Effector memory CD4-positive, alpha-beta T cell (primary cell): Measurements from ENCODE around the gene PLCB1.

Experiments
- DNase-seq, 3 donors: peaks; one replicate each; pipeline ENCODE4 v3.0.0-alpha.2; 2020
- H3K27ac ChIP-seq: 2 replicates; pipeline ENCODE4 v1.7.0; 2013; ENCODE audit warnings: mild to moderate bottlenecking, low read length, moderate library complexity; ENCODE audit not compliant: insufficient read depth, poor library complexity, severe bottlenecking
- H3K27me3 ChIP-seq: replicated peaks from 2 replicates; pipeline ENCODE4 v1.7.0; 2013; ENCODE audit warnings: mild to moderate bottlenecking, low read length; ENCODE audit not compliant: insufficient read depth, control insufficient read depth, poor library complexity, severe bottlenecking
- H3K36me3 ChIP-seq: 2 replicates; pipeline ENCODE4 v1.7.0; 2013; ENCODE audit warnings: mild to moderate bottlenecking, low read length, moderate library complexity; ENCODE audit not compliant: control insufficient read depth, insufficient read depth
- H3K4me1 ChIP-seq: 2 replicates; pipeline ENCODE4 v1.7.0; 2013; ENCODE audit warnings: low read length, mild to moderate bottlenecking; ENCODE audit not compliant: control insufficient read depth, insufficient read depth, poor library complexity, severe bottlenecking
- H3K4me3 ChIP-seq: 2 replicates; pipeline ENCODE4 v1.7.0; 2013; ENCODE audit warnings: low read length, low read depth, mild to moderate bottlenecking; ENCODE audit not compliant: insufficient read depth, poor library complexity, severe bottlenecking
- H3K9me3 ChIP-seq: 2 replicates; pipeline ENCODE4 v1.7.0; 2013; ENCODE audit warnings: mild to moderate bottlenecking, low read length, moderate library complexity; ENCODE audit not compliant: control insufficient read depth

The PLCB1 gene

DNA sequence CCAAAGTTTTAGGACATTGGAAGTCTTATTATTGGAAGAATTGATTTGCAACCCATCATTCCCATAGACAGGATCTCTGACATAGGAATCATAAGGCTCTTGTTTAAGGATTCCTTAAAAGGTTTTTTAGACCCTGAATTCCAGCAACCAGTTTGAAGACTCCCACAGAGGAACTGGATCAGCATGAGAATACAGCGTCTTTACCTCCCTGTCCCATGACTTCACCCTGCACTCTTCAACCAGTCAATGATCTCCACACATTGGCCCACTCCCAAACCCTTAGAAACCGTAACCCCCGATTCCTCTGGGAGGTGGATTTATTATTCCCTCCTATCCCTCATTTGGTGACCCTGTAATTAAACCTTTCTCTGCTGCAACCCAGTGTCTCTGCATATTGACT is 786.1 kb downstream of the PLCB1 start:
- Histone ChIP-seq H3K27ac (no peak overlapping the region), H3K27me3 (no peaks in the 10 kb centered on the region), H3K4me3 (no peak overlapping the region), H3K36me3 (no peaks in the 10 kb centered on the region), H3K4me1 (no peaks in the 10 kb centered on the region), H3K9me3 (no peaks in the 10 kb centered on the region)
- DNase-seq: no peak

DNA sequence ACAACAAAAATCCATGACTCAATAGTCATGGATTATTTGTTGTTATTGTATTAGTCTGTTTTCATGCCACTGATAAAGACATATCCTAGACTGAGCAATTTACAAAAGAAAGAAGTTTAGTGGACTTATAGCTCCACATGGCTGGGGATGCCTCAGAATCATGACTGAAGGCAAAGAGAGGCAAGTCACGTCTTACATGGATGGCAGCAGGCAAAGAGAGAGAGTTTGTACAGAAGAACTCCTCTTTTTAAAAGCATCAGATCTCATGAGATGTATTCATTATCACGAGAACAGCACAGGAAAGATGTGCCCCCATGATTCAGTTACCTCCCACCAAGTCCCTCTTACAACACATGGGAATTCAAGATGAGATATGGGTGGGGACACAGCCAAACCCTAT is 792.5 kb downstream of the PLCB1 start:
- Histone ChIP-seq H3K36me3 (no peaks in the 10 kb centered on the region), H3K4me1 (no peaks in the 10 kb centered on the region), H3K9me3 (no peaks in the 10 kb centered on the region), H3K27ac (no peak overlapping the region), H3K27me3 (no peaks in the 10 kb centered on the region), H3K4me3 (no peak overlapping the region)
- DNase-seq: no peak

GRCh38 chr20:8930726-8931125 is 798.7 kb downstream of the PLCB1 start:
- Histone ChIP-seq H3K9me3 (no peaks in the 10 kb centered on the region), H3K4me3 (no peak overlapping the region), H3K27me3 (no peaks in the 10 kb centered on the region), H3K27ac (no peak overlapping the region), H3K4me1 (no peaks in the 10 kb centered on the region), H3K36me3 (no peaks in the 10 kb centered on the region)
- DNase-seq: no peak

DNA sequence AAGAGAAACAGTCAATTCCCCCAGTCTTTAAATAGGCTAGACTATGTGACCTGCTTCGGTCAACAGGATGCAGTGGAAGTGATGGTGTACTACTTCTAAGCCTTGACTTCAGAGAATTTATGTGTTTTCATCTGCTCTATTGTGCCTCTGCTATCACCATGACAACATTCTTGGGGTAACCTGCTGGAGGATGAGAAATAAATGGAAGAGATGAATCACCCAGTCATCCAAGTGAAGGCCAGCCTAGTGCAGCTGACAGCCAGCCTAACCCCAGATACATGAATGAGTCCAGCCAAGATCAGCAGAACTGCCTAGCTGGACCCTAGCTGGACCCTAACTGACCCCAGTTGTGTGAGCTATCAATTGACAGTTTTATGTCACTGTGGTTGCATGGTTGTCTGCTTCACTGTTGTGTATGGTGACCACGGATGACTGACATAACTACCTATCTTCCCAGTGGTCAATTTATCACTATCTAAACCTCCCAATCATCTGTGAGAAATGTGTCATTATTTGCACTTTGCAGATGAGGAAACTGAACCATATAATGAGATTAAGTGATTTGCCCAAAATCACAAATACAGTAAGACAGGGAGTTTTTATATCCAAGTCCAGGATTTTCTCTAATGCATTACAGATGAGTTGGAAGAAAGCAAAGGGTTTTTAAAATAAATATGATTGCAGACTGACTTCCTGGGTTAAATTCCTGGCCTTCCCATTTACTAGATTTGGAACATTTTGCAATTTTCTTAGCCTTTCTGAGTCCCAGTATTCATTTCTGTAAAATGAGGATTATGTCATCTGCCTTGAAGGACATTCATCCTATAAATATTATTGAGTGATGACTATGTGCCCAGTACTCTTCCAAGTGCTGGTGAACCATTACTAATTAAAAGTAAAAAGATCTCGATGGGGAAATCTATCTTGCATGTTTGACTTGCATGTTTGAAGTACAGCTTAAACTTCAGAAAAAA is 800.4 kb downstream of the PLCB1 start:
- DNase-seq: no peak

GRCh38 chr20:8933381-8933807 is 801.3 kb downstream of the PLCB1 start:
- no peaks in the 10 kb centered on the region for H3K27me3 ChIP-seq
- no peaks in the 10 kb centered on the region for H3K4me1 ChIP-seq
- DNase-seq: no peak
- H3K9me3 ChIP-seq: no peaks in the 10 kb centered on the region
- no peaks in the 10 kb centered on the region for H3K36me3 ChIP-seq
- H3K27ac ChIP-seq: no peak overlapping the region
- no peak overlapping the region for H3K4me3 ChIP-seq

More for the DNA sequence above, 800.4 kb downstream of the PLCB1 start:
- Histone ChIP-seq H3K27ac (no peak overlapping the region), H3K36me3 (no peaks in the 10 kb centered on the region), H3K4me1 (no peaks in the 10 kb centered on the region), H3K4me3 (no peak overlapping the region), H3K27me3 (no peaks in the 10 kb centered on the region), H3K9me3 (no peaks in the 10 kb centered on the region)

GRCh38 chr20:8934362-8934761 is 802.3 kb downstream of the PLCB1 start:
- no peak overlapping the region for H3K4me3 ChIP-seq
- H3K9me3 ChIP-seq: no peaks in the 10 kb centered on the region
- no peaks in the 10 kb centered on the region for H3K27me3 ChIP-seq
- no peak overlapping the region for H3K27ac ChIP-seq
- no peak for DNase-seq
- H3K4me1 ChIP-seq: no peaks in the 10 kb centered on the region
- H3K36me3 ChIP-seq: no peaks in the 10 kb centered on the region
